CD4-positive, alpha-beta T cell treated with Interleukin-6 for 4 hours (primary cell): ENCODE data around the gene SHTN1.

Experiments used
- DNase-seq: peaks from one replicate; pipeline ENCODE4 v3.0.0-alpha.2; 2020; ENCODE audit warnings: mixed read lengths

The SHTN1 gene

DNA sequence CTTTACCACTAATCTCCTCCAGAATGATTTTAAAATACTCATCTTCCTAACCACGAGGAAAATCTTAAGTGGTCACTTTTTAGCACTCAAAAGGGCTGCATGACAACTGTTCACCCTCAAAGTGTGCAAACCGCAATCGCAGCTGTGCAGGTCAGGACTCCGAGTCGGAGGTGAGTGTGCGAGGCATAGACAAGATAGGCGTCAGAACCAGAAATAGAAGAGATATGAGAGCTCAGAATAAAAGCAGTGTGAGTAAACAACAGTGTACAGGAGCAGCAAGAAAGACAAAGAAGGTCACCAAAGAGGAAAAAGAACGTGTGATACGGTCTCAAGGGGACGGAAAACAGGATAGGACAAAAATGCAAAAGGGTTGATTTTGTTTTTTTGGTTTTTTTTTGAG lies 173.2 kb downstream of the SHTN1 start:
- DNase-seq: no peak
